LNCAP (cell line): ENCODE data around the gene PIM1.

Experiments used
- CTCF ChIP-seq: fragments of 450-650 bp; IDR thresholded peaks from 2 replicates; pipeline ENCODE4 v1.5.1; 2017; ENCODE audit warnings: mild to moderate bottlenecking

The PIM1 gene

GRCh38 chr6:37142050-37142614 is 27.8 kb upstream of the PIM1 start:
- no peak for TF ChIP-seq CTCF

GRCh38 chr6:37143585-37143984 is 26.4 kb upstream of the PIM1 start:
- no peak for TF ChIP-seq CTCF

- TF ChIP-seq CTCF = no peak
These were observed 24.5 kb upstream of the PIM1 start for GRCh38 chr6:37145443-37145842.

- no peak for TF ChIP-seq CTCF
These were observed 23.2 kb upstream of the PIM1 start for GRCh38 chr6:37146735-37147157.

- TF ChIP-seq CTCF = no peak
These were observed 20.2 kb upstream of the PIM1 start for GRCh38 chr6:37149745-37150144.

- no peak for TF ChIP-seq CTCF
These were observed 19.6 kb upstream of the PIM1 start for GRCh38 chr6:37150314-37150713.

GRCh38 chr6:37155394-37156312 is 14.3 kb upstream of the PIM1 start:
- no peak for TF ChIP-seq CTCF
